GM23338 (cell line): ENCODE measurements around the gene ROBO1. TPM values are rescaled to one million over a fixed set of nuclear protein-coding genes. Genes with fewer than 3 reads are reported as not detected.

ENCODE experiments used
- ATAC-seq: fragments of 200-7000 bp; cut with Tn5 transposase; 3 replicates; pipeline ENCODE4 v1.9.1; 2020
- DNase-seq: peaks from one replicate; pipeline ENCODE4 v3.0.0-alpha.2; 2015; ENCODE audit warnings: low spot score
- H2AFZ ChIP-seq: fragments of 200-600 bp; sonication (generic); 2 replicates; pipeline ENCODE4 v1.8.0; 2016; ENCODE audit warnings: antibody characterized with exemption, mild to moderate bottlenecking, moderate library complexity
- H3F3A ChIP-seq: fragments of 200-600 bp; sonication (generic); replicated peaks from 2 replicates; pipeline ENCODE4 v1.8.0; 2017; ENCODE audit warnings: antibody characterized with exemption, mixed run types, low read depth
- H3K27ac ChIP-seq: fragments of 200-600 bp; sonication (generic); 2 replicates; pipeline ENCODE4 v1.6.1; 2016; ENCODE audit warnings: low read depth
- H3K27me3 ChIP-seq: fragments of 200-600 bp; sonication (generic); 2 replicates; pipeline ENCODE4 v1.8.0; 2016; ENCODE audit warnings: mild to moderate bottlenecking, mixed run types, moderate library complexity; ENCODE audit not compliant: insufficient read depth
- H3K36me3 ChIP-seq: fragments of 200-600 bp; sonication (generic); 2 replicates; pipeline ENCODE4 v1.8.0; 2016; ENCODE audit warnings: mild to moderate bottlenecking; ENCODE audit not compliant: insufficient read depth
- H3K4me1 ChIP-seq: fragments of 200-600 bp; sonication (generic); 2 replicates; pipeline ENCODE4 v1.8.0; 2016; ENCODE audit warnings: mild to moderate bottlenecking, moderate library complexity; ENCODE audit not compliant: insufficient read depth
- H3K4me2 ChIP-seq: fragments of 200-600 bp; sonication (generic); 2 replicates; pipeline ENCODE4 v1.7.1; 2017; ENCODE audit warnings: mixed run types
- H3K4me3 ChIP-seq: fragments of 200-600 bp; sonication (generic); 2 replicates; pipeline ENCODE4 v1.6.1; 2016; ENCODE audit warnings: mixed run types
- H3K79me2 ChIP-seq: fragments of 200-600 bp; sonication (generic); replicated peaks from 2 replicates; pipeline ENCODE4 v1.8.0; 2017; ENCODE audit warnings: mild to moderate bottlenecking; ENCODE audit not compliant: insufficient read depth
- H3K9me2 ChIP-seq: fragments of 200-600 bp; sonication (generic); 2 replicates; pipeline ENCODE4 v1.8.0; 2017; ENCODE audit not compliant: insufficient read depth
- H4K20me1 ChIP-seq: fragments of 200-600 bp; sonication (generic); replicated peaks from 2 replicates; pipeline ENCODE4 v1.8.0; 2017; ENCODE audit warnings: mild to moderate bottlenecking; ENCODE audit not compliant: insufficient read depth
- H3K27ac Mint-ChIP-seq: 2 replicates; pipeline ENCODE4 v1.8.0; 2020; ENCODE audit warnings: inconsistent platforms, mild to moderate bottlenecking, moderate library complexity, mixed read lengths
- H3K27me3 Mint-ChIP-seq: 3 replicates; pipeline ENCODE4 v1.8.0; 2022; ENCODE audit warnings: low read depth, mild to moderate bottlenecking, moderate library complexity, mixed read lengths, inconsistent platforms; ENCODE audit not compliant: insufficient read depth, poor library complexity
- H3K36me3 Mint-ChIP-seq: 3 replicates; pipeline ENCODE4 v1.8.0; 2021; ENCODE audit warnings: low read depth, mild to moderate bottlenecking, inconsistent platforms, moderate library complexity, mixed read lengths
- H3K4me1 Mint-ChIP-seq: 3 replicates; pipeline ENCODE4 v1.8.0; 2020; ENCODE audit warnings: mild to moderate bottlenecking, inconsistent platforms, mixed read lengths
- H3K4me3 Mint-ChIP-seq: 3 replicates; pipeline ENCODE4 v1.8.0; 2021; ENCODE audit warnings: moderate library complexity, mild to moderate bottlenecking, inconsistent platforms, mixed read lengths
- H3K9me3 Mint-ChIP-seq: 3 replicates; pipeline ENCODE4 v1.8.0; 2020; ENCODE audit warnings: moderate library complexity, mild to moderate bottlenecking, inconsistent platforms, mixed read lengths
- CREB1 ChIP-seq: fragments of 250-450 bp; sonication (Bioruptor Pico); IDR thresholded peaks from 2 replicates; pipeline ENCODE4 v1.5.0; 2020; ENCODE audit warnings: low read depth, mild to moderate bottlenecking, moderate library complexity
- EZH2 ChIP-seq: fragments of 200-600 bp; sonication (generic); IDR thresholded peaks from one replicate; pipeline ENCODE4 v1.8.0; 2017; ENCODE audit warnings: antibody characterized with exemption, mild to moderate bottlenecking, low read depth; ENCODE audit not compliant: unreplicated experiment
- EZH2phosphoT487 ChIP-seq: fragments of 200-600 bp; sonication (generic); IDR thresholded peaks from one replicate; pipeline ENCODE4 v1.8.1; 2018; ENCODE audit warnings: antibody characterized with exemption; ENCODE audit not compliant: unreplicated experiment
- JUNB ChIP-seq: IDR thresholded peaks from one replicate; pipeline ENCODE4 v1.6.1; 2016; ENCODE audit warnings: antibody characterized with exemption; ENCODE audit not compliant: unreplicated experiment
- POLR2AphosphoS5 ChIP-seq: IDR thresholded peaks from 2 replicates; pipeline ENCODE4 v1.6.1; 2016; ENCODE audit warnings: antibody characterized with exemption, low read depth
- ZNF114 ChIP-seq: fragments of 250-450 bp; sonication (Bioruptor Pico); IDR thresholded peaks from 2 replicates; pipeline ENCODE4 v1.5.0; 2020; ENCODE audit warnings: mild to moderate bottlenecking, moderate library complexity
- ZNF331 ChIP-seq: fragments of 250-450 bp; sonication (Bioruptor Pico); IDR thresholded peaks from 2 replicates; pipeline ENCODE4 v1.5.0; 2020; ENCODE audit warnings: low read depth, mild to moderate bottlenecking, moderate library complexity
- polyA plus RNA-seq: library from polyadenylated mRNA; unstranded; fragments of >200 nt; fragmentation: Nextera tagmentation; extraction: Ambion mirVana; gene quantifications from 2 replicates; pipeline ENCODE4 v1.2.1, GENCODE V29; 2016
- total RNA-seq: library from RNA; depleted of rRNA; stranded (reverse); fragments of >200 nt; shearing (Covaris generic); gene quantifications from 2 replicates; pipeline ENCODE4 v1.2.3, GENCODE V29; 2014
- TF ChIP-seq, protein P1 (sequence below): IDR thresholded peaks from one replicate; pipeline ENCODE4 v1.6.1; 2018; ENCODE audit warnings: antibody characterized with exemption; ENCODE audit not compliant: unreplicated experiment
- TF ChIP-seq, protein P2 (sequence below): IDR thresholded peaks from 2 replicates; pipeline ENCODE4 v1.6.1; 2016; ENCODE audit warnings: antibody characterized with exemption
- TF ChIP-seq, protein P3 (sequence below), 2 experiments: fragments of 200-600 bp in 1 of 2; sonication (generic) in 1 of 2; conservative IDR thresholded peaks; 2 replicates each; pipeline versions ENCODE4 v1.5.1 to v1.6.1; 2016 to 2017; ENCODE audit warnings: antibody characterized with exemption in 2 of 2, low read depth in 2 of 2, mild to moderate bottlenecking in 2 of 2, moderate library complexity in 1 of 2
- TF ChIP-seq, protein P4 (sequence below): fragments of 250-450 bp; sonication (Bioruptor Pico); IDR thresholded peaks from 2 replicates; pipeline ENCODE4 v1.5.0; 2020; ENCODE audit warnings: mild to moderate bottlenecking, moderate library complexity

ROBO1 gene
- total and polyA plus RNA-seq, 2 experiments from 2014 or later, result 19.2 to 78.3 TPM

DNA sequence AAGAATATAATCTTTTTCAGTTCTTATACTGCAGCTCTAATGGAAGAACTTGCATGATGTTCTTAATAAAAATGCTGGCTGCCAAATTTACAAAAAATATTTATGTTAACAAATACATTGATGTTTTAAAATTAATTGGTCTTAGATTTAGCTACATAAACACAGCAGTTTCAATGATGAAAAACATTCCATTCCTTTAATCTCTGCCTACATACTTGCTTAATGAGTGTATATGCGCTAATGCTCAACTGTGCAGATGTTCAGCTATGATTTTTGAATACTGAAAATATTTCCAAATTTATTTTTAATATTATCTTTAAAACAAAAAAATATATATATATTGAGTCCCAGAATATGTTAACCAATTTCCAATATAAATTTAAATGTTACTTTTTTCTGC, 867.4 kb downstream of the ROBO1 start (continued):
- TF ChIP-seq, protein P1, sequence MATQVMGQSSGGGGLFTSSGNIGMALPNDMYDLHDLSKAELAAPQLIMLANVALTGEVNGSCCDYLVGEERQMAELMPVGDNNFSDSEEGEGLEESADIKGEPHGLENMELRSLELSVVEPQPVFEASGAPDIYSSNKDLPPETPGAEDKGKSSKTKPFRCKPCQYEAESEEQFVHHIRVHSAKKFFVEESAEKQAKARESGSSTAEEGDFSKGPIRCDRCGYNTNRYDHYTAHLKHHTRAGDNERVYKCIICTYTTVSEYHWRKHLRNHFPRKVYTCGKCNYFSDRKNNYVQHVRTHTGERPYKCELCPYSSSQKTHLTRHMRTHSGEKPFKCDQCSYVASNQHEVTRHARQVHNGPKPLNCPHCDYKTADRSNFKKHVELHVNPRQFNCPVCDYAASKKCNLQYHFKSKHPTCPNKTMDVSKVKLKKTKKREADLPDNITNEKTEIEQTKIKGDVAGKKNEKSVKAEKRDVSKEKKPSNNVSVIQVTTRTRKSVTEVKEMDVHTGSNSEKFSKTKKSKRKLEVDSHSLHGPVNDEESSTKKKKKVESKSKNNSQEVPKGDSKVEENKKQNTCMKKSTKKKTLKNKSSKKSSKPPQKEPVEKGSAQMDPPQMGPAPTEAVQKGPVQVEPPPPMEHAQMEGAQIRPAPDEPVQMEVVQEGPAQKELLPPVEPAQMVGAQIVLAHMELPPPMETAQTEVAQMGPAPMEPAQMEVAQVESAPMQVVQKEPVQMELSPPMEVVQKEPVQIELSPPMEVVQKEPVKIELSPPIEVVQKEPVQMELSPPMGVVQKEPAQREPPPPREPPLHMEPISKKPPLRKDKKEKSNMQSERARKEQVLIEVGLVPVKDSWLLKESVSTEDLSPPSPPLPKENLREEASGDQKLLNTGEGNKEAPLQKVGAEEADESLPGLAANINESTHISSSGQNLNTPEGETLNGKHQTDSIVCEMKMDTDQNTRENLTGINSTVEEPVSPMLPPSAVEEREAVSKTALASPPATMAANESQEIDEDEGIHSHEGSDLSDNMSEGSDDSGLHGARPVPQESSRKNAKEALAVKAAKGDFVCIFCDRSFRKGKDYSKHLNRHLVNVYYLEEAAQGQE, result no peak
- TF ChIP-seq ZNF114, result no peak

DNA sequence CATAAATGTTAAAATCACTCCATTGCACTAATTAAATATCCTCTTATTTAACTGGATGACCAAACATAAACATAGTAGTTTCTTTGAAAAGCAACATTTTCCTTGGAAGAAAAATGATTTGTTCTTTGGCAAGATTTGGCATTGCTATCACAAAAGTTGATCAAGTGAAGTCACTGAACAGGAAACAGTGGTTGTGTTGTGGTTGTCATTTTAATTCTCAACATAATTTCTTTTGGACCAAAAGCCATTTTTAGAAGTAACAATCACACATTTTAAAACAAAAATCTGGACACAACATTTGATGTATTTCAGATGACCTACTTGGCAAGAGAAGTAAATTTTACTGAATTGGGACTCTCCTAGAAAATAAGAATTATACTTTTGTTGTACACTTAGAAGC, 872.3 kb downstream of the ROBO1 start:
- peaks cover 20% of the 10 kb centered on the region; the same call in 1 of the 2 replicates for H3K79me2 ChIP-seq
- H2AFZ ChIP-seq, result no peak overlapping the region
- Mint-ChIP-seq H3K9me3 (no peaks in the 10 kb centered on the region), H3K36me3 (no peaks in the 10 kb centered on the region), H3K4me1 (peaks cover 34% of the 10 kb centered on the region), H3K27ac (no peak overlapping the region), H3K27me3 (no peaks in the 10 kb centered on the region), H3K4me3 (no peak overlapping the region)
- H3F3A ChIP-seq, result no peaks in the 10 kb centered on the region
- no peaks in the 10 kb centered on the region for H4K20me1 ChIP-seq
- H3K27ac ChIP-seq, result no peak overlapping the region
- no peaks in the 10 kb centered on the region for H3K9me2 ChIP-seq
- no peaks in the 10 kb centered on the region for H3K27me3 ChIP-seq
- H3K36me3 ChIP-seq, result no peaks in the 10 kb centered on the region
- DNase-seq (no peak), ATAC-seq (no peak)
- H3K4me1 ChIP-seq, result peaks cover 26% of the 10 kb centered on the region
- H3K4me3 ChIP-seq, result no peak overlapping the region
- no peak overlapping the region for H3K4me2 ChIP-seq
- TF ChIP-seq EZH2 (no peak), JUNB (no peak), EZH2phosphoT487 (no peak), ZNF114 (no peak), POLR2AphosphoS5 (no peak), CREB1 (CRISPR knock-in tag) (no peak), ZNF331 (CRISPR knock-in tag) (no peak)
- TF ChIP-seq, protein P2, sequence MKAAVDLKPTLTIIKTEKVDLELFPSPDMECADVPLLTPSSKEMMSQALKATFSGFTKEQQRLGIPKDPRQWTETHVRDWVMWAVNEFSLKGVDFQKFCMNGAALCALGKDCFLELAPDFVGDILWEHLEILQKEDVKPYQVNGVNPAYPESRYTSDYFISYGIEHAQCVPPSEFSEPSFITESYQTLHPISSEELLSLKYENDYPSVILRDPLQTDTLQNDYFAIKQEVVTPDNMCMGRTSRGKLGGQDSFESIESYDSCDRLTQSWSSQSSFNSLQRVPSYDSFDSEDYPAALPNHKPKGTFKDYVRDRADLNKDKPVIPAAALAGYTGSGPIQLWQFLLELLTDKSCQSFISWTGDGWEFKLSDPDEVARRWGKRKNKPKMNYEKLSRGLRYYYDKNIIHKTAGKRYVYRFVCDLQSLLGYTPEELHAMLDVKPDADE, result no peak
- TF ChIP-seq, protein P3, sequence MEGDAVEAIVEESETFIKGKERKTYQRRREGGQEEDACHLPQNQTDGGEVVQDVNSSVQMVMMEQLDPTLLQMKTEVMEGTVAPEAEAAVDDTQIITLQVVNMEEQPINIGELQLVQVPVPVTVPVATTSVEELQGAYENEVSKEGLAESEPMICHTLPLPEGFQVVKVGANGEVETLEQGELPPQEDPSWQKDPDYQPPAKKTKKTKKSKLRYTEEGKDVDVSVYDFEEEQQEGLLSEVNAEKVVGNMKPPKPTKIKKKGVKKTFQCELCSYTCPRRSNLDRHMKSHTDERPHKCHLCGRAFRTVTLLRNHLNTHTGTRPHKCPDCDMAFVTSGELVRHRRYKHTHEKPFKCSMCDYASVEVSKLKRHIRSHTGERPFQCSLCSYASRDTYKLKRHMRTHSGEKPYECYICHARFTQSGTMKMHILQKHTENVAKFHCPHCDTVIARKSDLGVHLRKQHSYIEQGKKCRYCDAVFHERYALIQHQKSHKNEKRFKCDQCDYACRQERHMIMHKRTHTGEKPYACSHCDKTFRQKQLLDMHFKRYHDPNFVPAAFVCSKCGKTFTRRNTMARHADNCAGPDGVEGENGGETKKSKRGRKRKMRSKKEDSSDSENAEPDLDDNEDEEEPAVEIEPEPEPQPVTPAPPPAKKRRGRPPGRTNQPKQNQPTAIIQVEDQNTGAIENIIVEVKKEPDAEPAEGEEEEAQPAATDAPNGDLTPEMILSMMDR (conservative IDR thresholded peaks at IDR 0.05; ENCODE audit: low read depth in 2 of 2), result no peak
- TF ChIP-seq, protein P4, sequence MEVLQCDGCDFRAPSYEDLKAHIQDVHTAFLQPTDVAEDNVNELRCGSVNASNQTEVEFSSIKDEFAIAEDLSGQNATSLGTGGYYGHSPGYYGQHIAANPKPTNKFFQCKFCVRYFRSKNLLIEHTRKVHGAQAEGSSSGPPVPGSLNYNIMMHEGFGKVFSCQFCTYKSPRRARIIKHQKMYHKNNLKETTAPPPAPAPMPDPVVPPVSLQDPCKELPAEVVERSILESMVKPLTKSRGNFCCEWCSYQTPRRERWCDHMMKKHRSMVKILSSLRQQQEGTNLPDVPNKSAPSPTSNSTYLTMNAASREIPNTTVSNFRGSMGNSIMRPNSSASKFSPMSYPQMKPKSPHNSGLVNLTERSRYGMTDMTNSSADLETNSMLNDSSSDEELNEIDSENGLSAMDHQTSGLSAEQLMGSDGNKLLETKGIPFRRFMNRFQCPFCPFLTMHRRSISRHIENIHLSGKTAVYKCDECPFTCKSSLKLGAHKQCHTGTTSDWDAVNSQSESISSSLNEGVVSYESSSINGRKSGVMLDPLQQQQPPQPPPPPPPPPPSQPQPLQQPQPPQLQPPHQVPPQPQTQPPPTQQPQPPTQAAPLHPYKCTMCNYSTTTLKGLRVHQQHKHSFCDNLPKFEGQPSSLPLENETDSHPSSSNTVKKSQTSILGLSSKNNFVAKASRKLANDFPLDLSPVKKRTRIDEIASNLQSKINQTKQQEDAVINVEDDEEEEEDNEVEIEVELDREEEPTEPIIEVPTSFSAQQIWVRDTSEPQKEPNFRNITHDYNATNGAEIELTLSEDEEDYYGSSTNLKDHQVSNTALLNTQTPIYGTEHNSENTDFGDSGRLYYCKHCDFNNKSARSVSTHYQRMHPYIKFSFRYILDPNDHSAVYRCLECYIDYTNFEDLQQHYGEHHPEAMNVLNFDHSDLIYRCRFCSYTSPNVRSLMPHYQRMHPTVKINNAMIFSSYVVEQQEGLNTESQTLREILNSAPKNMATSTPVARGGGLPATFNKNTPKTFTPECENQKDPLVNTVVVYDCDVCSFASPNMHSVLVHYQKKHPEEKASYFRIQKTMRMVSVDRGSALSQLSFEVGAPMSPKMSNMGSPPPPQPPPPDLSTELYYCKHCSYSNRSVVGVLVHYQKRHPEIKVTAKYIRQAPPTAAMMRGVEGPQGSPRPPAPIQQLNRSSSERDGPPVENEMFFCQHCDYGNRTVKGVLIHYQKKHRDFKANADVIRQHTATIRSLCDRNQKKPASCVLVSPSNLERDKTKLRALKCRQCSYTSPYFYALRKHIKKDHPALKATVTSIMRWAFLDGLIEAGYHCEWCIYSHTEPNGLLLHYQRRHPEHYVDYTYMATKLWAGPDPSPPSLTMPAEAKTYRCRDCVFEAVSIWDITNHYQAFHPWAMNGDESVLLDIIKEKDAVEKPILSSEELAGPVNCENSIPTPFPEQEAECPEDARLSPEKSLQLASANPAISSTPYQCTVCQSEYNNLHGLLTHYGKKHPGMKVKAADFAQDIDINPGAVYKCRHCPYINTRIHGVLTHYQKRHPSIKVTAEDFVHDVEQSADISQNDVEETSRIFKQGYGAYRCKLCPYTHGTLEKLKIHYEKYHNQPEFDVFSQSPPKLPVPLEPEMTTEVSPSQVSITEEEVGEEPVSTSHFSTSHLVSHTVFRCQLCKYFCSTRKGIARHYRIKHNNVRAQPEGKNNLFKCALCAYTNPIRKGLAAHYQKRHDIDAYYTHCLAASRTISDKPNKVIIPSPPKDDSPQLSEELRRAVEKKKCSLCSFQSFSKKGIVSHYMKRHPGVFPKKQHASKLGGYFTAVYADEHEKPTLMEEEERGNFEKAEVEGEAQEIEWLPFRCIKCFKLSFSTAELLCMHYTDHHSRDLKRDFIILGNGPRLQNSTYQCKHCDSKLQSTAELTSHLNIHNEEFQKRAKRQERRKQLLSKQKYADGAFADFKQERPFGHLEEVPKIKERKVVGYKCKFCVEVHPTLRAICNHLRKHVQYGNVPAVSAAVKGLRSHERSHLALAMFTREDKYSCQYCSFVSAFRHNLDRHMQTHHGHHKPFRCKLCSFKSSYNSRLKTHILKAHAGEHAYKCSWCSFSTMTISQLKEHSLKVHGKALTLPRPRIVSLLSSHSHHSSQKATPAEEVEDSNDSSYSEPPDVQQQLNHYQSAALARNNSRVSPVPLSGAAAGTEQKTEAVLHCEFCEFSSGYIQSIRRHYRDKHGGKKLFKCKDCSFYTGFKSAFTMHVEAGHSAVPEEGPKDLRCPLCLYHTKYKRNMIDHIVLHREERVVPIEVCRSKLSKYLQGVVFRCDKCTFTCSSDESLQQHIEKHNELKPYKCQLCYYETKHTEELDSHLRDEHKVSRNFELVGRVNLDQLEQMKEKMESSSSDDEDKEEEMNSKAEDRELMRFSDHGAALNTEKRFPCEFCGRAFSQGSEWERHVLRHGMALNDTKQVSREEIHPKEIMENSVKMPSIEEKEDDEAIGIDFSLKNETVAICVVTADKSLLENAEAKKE (CRISPR knock-in tag), result no peak
